GM23338 (cell line): ENCODE results near the gene DDA1.

Source experiments
- EZH2 ChIP-seq: fragments of 200-600 bp; sonication (generic); IDR thresholded peaks from one replicate; pipeline ENCODE4 v1.8.0; 2017; ENCODE audit warnings: antibody characterized with exemption, mild to moderate bottlenecking, low read depth; ENCODE audit not compliant: unreplicated experiment
- EZH2phosphoT487 ChIP-seq: fragments of 200-600 bp; sonication (generic); IDR thresholded peaks from one replicate; pipeline ENCODE4 v1.8.1; 2018; ENCODE audit warnings: antibody characterized with exemption; ENCODE audit not compliant: unreplicated experiment
- NANOG ChIP-seq: IDR thresholded peaks from 2 replicates; pipeline ENCODE4 v1.6.1; 2016; ENCODE audit warnings: antibody characterized with exemption, borderline replicate concordance
- POLR2AphosphoS5 ChIP-seq: IDR thresholded peaks from 2 replicates; pipeline ENCODE4 v1.6.1; 2016; ENCODE audit warnings: antibody characterized with exemption, low read depth
- TF ChIP-seq, protein P1 (sequence below), 2 experiments: fragments of 200-600 bp in 1 of 2; sonication (generic) in 1 of 2; conservative IDR thresholded peaks; 2 replicates each; pipeline versions ENCODE4 v1.5.1 to v1.6.1; 2016 to 2017; ENCODE audit warnings: antibody characterized with exemption in 2 of 2, low read depth in 2 of 2, mild to moderate bottlenecking in 2 of 2, moderate library complexity in 1 of 2
- TF ChIP-seq, protein P2 (sequence below): IDR thresholded peaks from one replicate; pipeline ENCODE4 v1.6.1; 2018; ENCODE audit warnings: antibody characterized with exemption; ENCODE audit not compliant: unreplicated experiment

DNA sequence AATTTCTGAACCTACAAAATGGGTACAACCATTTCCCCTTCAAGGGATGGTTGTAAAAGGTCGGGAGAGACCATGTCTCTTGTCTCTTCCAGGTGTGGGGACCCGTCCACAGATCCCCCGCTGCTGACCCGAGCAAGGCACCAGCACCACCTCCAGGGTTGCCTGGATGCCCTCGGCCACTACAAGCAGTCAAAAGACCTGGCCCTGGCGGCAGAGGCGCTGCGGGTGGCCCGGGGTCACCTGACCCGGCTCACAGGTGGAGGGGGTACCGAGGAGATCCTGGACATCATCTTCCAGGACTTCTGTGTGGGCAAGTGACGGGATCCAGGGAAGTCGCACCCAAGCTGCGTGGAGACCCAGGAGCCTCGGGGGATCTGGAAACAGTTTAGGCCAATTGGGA is 32.0 kb downstream of the DDA1 start:
- TF ChIP-seq EZH2, result no peak
- TF ChIP-seq POLR2AphosphoS5, result no peak
- TF ChIP-seq, protein P1, sequence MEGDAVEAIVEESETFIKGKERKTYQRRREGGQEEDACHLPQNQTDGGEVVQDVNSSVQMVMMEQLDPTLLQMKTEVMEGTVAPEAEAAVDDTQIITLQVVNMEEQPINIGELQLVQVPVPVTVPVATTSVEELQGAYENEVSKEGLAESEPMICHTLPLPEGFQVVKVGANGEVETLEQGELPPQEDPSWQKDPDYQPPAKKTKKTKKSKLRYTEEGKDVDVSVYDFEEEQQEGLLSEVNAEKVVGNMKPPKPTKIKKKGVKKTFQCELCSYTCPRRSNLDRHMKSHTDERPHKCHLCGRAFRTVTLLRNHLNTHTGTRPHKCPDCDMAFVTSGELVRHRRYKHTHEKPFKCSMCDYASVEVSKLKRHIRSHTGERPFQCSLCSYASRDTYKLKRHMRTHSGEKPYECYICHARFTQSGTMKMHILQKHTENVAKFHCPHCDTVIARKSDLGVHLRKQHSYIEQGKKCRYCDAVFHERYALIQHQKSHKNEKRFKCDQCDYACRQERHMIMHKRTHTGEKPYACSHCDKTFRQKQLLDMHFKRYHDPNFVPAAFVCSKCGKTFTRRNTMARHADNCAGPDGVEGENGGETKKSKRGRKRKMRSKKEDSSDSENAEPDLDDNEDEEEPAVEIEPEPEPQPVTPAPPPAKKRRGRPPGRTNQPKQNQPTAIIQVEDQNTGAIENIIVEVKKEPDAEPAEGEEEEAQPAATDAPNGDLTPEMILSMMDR (conservative IDR thresholded peaks at IDR 0.05; ENCODE audit: low read depth in 2 of 2), result no peak
- TF ChIP-seq NANOG, result no peak
- TF ChIP-seq EZH2phosphoT487, result no peak
- TF ChIP-seq, protein P2, sequence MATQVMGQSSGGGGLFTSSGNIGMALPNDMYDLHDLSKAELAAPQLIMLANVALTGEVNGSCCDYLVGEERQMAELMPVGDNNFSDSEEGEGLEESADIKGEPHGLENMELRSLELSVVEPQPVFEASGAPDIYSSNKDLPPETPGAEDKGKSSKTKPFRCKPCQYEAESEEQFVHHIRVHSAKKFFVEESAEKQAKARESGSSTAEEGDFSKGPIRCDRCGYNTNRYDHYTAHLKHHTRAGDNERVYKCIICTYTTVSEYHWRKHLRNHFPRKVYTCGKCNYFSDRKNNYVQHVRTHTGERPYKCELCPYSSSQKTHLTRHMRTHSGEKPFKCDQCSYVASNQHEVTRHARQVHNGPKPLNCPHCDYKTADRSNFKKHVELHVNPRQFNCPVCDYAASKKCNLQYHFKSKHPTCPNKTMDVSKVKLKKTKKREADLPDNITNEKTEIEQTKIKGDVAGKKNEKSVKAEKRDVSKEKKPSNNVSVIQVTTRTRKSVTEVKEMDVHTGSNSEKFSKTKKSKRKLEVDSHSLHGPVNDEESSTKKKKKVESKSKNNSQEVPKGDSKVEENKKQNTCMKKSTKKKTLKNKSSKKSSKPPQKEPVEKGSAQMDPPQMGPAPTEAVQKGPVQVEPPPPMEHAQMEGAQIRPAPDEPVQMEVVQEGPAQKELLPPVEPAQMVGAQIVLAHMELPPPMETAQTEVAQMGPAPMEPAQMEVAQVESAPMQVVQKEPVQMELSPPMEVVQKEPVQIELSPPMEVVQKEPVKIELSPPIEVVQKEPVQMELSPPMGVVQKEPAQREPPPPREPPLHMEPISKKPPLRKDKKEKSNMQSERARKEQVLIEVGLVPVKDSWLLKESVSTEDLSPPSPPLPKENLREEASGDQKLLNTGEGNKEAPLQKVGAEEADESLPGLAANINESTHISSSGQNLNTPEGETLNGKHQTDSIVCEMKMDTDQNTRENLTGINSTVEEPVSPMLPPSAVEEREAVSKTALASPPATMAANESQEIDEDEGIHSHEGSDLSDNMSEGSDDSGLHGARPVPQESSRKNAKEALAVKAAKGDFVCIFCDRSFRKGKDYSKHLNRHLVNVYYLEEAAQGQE, result no peak
